HG03432 (cell line): Measurements from ENCODE around the gene SLC13A2.
"Not testable (repeated sequence)": the region's sequence is repeated elsewhere in the genome, so short reads cannot be mapped to it uniquely, and the experiment has no call there.

Experiments used
- ATAC-seq: cut with Tn5 transposase; IDR thresholded peaks from one replicate; pipeline ENCODE4 v1.9.1; 2021; ENCODE audit warnings: mild to moderate bottlenecking, moderate library complexity; ENCODE audit not compliant: unreplicated experiment

SLC13A2 gene, protein sequence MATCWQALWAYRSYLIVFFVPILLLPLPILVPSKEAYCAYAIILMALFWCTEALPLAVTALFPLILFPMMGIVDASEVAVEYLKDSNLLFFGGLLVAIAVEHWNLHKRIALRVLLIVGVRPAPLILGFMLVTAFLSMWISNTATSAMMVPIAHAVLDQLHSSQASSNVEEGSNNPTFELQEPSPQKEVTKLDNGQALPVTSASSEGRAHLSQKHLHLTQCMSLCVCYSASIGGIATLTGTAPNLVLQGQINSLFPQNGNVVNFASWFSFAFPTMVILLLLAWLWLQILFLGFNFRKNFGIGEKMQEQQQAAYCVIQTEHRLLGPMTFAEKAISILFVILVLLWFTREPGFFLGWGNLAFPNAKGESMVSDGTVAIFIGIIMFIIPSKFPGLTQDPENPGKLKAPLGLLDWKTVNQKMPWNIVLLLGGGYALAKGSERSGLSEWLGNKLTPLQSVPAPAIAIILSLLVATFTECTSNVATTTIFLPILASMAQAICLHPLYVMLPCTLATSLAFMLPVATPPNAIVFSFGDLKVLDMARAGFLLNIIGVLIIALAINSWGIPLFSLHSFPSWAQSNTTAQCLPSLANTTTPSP

DNA sequence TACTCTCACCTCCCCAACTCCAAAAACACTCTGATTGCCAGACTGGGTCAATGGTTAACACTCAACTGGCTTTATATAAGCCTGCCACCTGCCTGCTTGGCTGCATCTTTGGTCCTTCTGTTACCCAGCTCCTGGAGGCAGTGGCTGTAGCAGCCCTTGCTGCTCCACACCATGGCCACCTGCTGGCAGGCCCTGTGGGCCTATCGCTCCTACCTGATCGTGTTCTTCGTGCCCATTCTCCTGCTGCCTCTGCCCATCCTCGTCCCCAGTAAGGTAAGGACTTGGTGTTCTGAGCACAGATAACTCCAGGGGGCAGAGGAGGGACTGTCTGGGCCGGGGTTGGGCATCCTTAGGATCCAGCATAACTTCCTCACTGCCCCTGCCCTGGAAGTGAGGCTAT is at the start of gene SLC13A2:
TSS of gene SLC13A2 (plus strand) at position 103 of the 400 bp plus-strand sequence. CDS start at position 172, 69 bp downstream.
- ATAC-seq, result no peak

GRCh38 chr17:28425206-28425605 is 48.2 kb upstream of the SLC13A2 start:
- no peak for ATAC-seq

GRCh38 chr17:28426081-28426519 is 47.3 kb upstream of the SLC13A2 start:
- no peak for ATAC-seq

GRCh38 chr17:28427371-28427770 is 46.1 kb upstream of the SLC13A2 start:
- ATAC-seq, result no peak

DNA sequence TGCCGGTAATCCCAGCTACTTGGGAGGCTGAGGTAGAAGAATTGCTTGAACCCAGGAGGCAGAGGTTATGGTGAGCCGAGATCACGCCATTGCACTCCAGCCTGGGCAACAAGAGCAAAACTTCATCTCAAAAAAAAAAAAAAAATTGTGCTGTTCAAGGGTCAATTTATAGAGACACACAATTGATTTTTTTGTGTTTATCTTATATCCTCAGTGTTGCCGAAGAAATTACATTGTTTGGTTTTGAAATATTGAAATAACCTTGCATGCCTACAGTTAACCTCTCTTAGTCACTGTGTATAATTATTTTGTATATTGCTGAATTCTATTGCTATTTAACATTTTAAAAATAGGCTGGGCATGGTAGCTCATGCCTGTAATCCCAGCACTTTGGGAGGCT is 45.5 kb upstream of the SLC13A2 start:
- not testable (repeated sequence) for ATAC-seq

DNA sequence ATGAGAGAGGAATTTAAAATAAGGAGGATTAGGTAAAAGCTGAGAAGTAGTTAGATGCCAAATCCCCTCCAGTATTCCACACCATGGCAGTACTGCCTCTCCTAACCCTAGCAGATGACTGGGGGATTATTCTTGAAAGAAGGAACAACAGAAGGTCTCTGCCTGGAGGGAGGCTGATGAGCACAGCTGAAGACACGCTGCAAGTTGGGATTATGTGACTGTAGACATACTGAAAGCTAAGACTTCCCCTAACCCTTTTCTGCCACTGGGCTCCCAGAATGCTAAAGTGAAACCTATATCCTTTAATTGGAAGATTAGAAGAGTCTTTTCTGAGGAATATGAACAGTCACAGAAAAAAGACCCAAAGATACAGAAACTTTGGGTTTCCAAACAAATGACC is 39.7 kb upstream of the SLC13A2 start:
- ATAC-seq, result no peak

DNA sequence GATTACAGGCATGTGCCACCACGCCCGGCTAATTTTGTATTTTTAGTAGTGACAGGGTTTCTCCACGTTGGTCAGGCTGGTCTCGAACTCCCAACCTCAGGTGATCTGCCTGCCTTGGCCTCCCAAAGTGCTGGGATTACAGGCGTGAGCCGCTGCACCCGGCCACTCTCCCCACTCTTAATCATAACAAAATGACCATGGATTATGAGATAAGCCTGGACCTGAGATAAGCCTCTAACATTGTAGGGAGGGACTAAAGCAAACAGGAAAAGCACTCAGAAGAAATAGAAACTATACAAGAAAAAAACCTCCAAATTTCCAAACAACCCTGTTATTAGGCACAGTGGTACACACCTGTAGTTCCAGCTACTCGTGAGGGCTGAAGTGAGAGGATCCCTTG is 39.1 kb upstream of the SLC13A2 start:
- not testable (repeated sequence) for ATAC-seq

- ATAC-seq, result no peak
Observed at GRCh38 chr17:28443901-28444638, 29.4 kb upstream of the SLC13A2 start.

DNA sequence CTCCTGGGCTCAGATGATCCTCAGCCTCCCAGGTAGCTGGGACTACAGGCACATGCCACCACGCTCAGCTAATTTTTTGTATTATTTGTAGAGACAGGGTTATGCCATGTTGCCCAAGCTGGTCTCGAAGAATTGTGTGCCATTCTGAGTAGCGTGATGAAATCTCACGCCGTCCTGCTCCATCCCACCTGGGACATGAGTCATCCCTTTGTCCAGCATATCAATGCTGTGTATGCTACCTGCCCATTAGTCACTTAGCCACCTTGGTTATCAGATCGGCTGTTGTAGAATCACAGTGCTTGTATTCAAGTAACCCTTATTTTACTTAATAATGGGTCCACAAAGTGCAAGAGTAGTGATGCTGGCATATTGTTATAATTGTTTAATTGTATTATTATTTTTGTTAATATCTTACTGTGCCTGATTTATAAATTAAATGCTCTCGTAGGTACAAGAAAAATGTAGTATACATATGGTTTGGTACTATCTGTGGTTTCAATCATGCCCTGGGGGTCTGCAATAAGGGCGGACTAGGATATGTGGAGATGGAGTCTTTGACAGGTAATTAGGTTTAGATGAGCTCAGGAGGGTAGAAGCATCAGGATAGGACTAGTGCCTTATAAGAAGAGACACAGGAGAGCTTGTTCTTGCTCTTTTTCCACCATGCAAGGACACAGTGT is 26.6 kb upstream of the SLC13A2 start:
- ATAC-seq, result no peak

GRCh38 chr17:28447396-28447760 is 26.1 kb upstream of the SLC13A2 start:
- ATAC-seq, result no peak

GRCh38 chr17:28449859-28450258 is 23.6 kb upstream of the SLC13A2 start:
- no peak for ATAC-seq

DNA sequence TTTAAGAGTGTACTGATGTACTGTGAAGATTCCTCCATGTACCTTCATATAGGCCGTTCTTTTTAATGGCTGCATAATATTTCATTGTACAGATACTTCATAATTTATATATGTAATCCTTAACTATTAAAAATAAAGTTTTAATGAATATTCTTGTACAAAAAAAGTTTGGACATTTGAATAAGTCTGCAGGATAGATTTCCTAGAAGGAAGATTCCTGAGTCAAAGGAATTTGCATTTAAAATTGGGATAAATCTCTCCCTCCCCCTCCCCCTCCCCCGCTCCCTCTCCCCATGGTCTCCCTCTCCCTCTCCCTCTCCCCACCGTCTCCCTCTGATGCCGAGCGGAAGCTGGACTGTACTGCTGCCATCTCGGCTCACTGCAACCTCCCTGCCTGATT is 15.6 kb upstream of the SLC13A2 start:
- ATAC-seq, result no peak

DNA sequence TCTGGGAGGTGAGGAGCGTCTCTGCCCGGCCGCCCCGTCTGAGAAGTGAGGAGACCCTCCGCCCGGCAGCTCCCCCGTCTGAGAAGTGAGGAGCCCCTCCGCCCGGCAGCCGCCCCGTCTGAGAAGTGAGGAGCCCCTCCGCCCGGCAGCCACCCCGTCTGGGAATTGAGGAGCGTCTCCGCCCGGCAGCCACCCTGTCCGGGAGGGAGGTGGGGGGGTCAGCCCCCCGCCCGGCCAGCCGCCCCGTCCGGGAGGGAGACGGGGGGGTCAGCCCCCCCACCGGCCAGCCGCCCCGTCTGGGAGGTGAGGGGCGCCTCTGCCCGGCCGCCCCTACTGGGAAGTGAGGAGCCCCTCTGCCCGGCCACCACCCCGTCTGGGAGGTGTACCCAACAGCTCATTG is 14.6 kb upstream of the SLC13A2 start:
- ATAC-seq, result not testable (repeated sequence)

DNA sequence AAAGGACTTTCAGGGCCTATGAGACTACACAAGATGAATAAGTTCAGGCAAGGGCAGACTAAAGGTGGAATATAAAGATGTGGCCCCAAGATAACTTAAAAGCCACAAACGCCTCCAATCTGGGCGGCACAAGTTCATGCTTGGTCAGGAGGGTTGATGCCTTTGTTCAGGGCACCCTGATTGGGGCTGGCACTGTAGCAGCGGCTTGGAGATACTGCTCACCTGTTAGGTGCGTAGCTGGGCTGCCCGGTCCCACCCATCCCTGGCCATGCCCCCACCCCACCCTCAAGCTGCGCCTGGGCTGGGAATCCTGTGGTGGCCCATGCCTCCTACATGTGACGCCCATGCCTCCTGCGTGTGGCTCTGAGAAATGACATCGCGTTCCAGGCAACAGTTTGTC is 12.5 kb upstream of the SLC13A2 start:
- ATAC-seq, result no peak

GRCh38 chr17:28466001-28466400 is 7.4 kb upstream of the SLC13A2 start:
- ATAC-seq, result no peak

DNA sequence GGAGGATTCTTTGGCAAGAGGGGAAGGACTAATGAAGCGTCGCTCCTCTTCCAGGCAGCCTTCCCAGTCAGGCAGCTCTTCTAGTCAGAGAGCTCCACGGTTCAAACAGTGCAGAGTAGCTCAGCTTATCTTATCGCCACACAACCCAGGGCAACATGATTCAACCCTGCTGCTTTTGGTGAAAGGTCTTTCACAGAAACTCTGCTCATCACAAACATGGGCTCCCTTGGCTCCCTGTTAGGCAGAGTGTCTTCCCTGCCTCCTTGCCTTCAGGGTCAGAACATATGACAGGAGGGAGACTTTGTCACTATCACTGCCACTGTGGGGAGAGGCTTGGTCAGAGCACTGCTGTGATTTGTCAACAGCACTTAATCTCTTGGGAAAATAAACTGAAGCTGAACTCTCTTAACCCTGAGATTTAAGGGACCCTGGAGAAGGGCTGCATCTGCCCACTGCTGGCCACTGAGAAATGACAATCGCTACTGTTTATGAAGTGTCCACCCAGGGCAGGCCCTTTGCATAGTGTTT is 6.9 kb upstream of the SLC13A2 start:
- ATAC-seq, result no peak

GRCh38 chr17:28467456-28468025 is 5.9 kb upstream of the SLC13A2 start:
- ATAC-seq, result no peak

DNA sequence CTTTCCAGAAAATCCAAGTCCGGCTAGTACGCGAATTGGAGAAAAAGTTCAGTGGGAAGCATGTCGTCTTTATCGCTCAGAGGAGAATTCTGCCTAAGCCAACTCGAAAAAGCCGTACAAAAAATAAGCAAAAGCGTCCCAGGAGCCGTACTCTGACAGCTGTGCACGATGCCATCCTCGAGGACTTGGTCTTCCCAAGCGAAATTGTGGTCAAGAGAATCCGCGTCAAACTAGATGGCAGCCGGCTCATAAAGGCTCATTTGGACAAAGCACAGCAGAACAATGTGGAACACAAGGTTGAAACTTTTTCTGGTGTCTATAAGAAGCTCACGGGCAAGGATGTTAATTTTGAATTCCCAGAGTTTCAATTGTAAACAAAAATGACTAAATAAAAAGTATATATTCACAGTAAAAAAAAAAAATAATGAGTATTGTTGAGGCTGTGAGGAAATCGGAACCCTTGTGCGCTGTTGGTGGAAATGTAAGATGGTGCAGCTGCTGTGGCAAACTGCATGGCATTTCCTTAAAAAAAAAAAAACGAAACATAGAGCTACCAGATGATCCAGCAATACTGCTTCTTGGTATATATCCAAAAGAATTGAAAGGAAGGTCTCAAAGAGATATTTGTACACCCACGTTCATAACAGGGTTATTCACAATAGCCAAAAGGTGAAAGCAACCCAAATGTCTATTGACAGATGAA is 5.3 kb upstream of the SLC13A2 start:
- not testable (repeated sequence) for ATAC-seq

GRCh38 chr17:28468781-28469180 is 4.7 kb upstream of the SLC13A2 start:
- peak; percentile 73 for ATAC-seq

DNA sequence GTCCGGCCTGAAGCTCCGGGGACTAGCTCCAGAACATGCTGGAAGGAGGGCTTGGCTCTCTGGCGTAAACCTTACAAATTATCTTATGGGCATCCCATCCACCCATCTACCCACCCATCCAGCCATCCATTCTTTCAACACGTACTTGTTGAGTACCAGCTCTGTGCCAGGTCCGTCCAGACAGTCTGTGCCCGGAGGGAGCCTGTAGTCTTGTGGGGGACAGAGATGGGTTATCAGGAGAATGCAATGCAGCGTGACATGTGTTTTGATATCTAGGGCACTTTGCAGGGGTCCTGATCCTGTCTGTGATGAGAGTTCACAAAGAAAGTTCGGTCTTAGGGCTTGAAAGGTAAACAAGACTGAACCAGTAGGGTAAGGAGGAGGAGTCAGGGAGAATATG is 4.1 kb upstream of the SLC13A2 start:
- no peak for ATAC-seq
